OCI-LY1 (cell line): Measurements from ENCODE around the gene SMAD7.

ENCODE experiments used
- EZH2 ChIP-seq: fragments of 200-600 bp; sonication (generic), shearing (Covaris generic); IDR thresholded peaks from 2 replicates; pipeline ENCODE4 v1.8.0; 2017; ENCODE audit warnings: borderline replicate concordance, mixed run types, mild to moderate bottlenecking, antibody characterized with exemption, low read length, moderate library complexity, mixed read lengths
- TF ChIP-seq, protein P1 (sequence below): fragments of 200-600 bp; sonication (generic), shearing (Covaris generic); IDR thresholded peaks from 2 replicates; pipeline ENCODE4 v1.5.1; 2017; ENCODE audit warnings: mild to moderate bottlenecking, antibody characterized with exemption, low read length, moderate library complexity, mixed read lengths

DNA sequence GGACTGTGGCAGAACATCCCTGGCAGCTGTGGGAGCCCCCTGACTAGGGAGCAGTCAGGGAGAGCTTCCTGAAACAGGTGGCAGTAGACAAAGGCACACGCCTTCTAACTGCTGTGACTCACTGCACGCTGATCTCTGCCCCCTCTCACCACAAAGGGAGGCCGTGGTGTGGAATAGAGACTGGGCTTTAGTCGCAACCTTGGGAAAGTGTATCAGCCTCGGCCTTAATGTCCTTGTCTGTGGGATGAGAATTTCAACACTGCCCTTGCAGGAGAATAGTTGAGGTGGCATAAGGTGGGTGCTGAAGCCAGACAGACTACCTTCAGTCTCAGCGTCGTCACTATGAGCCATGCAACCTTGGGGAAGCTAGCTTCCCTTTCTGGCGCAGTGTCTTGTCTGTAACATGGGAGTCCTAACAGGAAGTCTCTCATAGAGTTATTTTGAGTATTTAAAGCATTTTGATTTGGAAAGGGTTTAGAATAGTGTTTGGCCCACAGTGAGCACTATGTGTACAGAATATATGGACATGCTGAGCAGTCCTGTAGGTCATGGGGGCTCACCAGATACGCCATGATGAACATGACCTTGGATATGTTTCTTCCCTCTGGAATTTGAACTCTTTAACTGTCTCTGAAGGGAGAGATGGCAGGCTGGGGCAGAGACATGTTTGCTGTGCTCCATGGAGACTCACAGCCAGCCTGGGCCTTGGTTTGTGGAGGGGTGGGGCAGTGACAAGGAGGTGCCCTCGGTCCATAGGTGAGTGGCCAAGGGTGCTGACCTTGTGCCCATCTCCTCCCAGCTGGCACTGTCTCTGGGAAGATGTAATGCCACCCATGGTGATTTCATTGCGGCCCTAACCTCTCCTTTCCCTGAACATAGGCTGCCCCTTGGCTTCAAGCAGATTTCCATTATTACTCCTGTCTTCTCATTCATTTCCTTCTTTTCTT lies 29.5 kb upstream of the SMAD7 start:
- no peak for TF ChIP-seq EZH2
- TF ChIP-seq, protein P1, sequence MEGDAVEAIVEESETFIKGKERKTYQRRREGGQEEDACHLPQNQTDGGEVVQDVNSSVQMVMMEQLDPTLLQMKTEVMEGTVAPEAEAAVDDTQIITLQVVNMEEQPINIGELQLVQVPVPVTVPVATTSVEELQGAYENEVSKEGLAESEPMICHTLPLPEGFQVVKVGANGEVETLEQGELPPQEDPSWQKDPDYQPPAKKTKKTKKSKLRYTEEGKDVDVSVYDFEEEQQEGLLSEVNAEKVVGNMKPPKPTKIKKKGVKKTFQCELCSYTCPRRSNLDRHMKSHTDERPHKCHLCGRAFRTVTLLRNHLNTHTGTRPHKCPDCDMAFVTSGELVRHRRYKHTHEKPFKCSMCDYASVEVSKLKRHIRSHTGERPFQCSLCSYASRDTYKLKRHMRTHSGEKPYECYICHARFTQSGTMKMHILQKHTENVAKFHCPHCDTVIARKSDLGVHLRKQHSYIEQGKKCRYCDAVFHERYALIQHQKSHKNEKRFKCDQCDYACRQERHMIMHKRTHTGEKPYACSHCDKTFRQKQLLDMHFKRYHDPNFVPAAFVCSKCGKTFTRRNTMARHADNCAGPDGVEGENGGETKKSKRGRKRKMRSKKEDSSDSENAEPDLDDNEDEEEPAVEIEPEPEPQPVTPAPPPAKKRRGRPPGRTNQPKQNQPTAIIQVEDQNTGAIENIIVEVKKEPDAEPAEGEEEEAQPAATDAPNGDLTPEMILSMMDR: no peak
